Mesothelial cell of epicardium (in vitro differentiated cells): ENCODE data around the gene RPL32. TPM values are rescaled to one million over a fixed set of nuclear protein-coding genes. Genes with fewer than 3 reads are reported as not detected.
"Not testable (repeated sequence)": the region's sequence is repeated elsewhere in the genome, so short reads cannot be mapped to it uniquely, and the experiment has no call there.

Experiments used
- DNase-seq, 2 experiments: peaks; one replicate each; pipeline ENCODE4 v3.0.0; 2021; ENCODE audit warnings: low spot score in 2 of 2; ENCODE audit not compliant: unreplicated experiment in 2 of 2
- H3K27ac Mint-ChIP-seq: 2 replicates; pipeline ENCODE4 v1.8.0; 2021; ENCODE audit warnings: mixed read lengths
- H3K27me3 Mint-ChIP-seq: 2 replicates; pipeline ENCODE4 v1.8.0; 2021; ENCODE audit warnings: low read depth, mixed read lengths
- H3K36me3 Mint-ChIP-seq: 2 replicates; pipeline ENCODE4 v1.8.0; 2021; ENCODE audit warnings: mixed read lengths
- H3K4me1 Mint-ChIP-seq: 2 replicates; pipeline ENCODE4 v1.8.0; 2021; ENCODE audit warnings: mixed read lengths
- H3K4me3 Mint-ChIP-seq: 2 replicates; pipeline ENCODE4 v1.8.0; 2021; ENCODE audit warnings: mild to moderate bottlenecking, moderate library complexity, mixed read lengths
- H3K9me3 Mint-ChIP-seq: 2 replicates; pipeline ENCODE4 v1.8.0; 2021; ENCODE audit warnings: mixed read lengths
- CTCF ChIP-seq: fragments of 200-600 bp; sonication (generic); IDR thresholded peaks from one replicate; pipeline ENCODE4 v1.5.0; 2021; ENCODE audit warnings: antibody characterized with exemption; ENCODE audit not compliant: unreplicated experiment
- total RNA-seq: library from RNA; stranded (reverse); gene quantifications from 3 replicates; pipeline ENCODE4 v1.2.1, GENCODE V29; 2021

Gene RPL32
- total RNA-seq, 1 donor from 2014 or later: 1,710 TPM

- Mint-ChIP-seq H3K27ac (no peak overlapping the region), H3K27me3 (no peaks in the 10 kb centered on the region), H3K36me3 (no peaks in the 10 kb centered on the region), H3K9me3 (no peaks in the 10 kb centered on the region), H3K4me3 (no peak overlapping the region), H3K4me1 (peaks cover 1% of the 10 kb centered on the region)
- DNase-seq: no peak
- no peak for TF ChIP-seq CTCF
Measured at GRCh38 chr3:12845811-12846210, 4.4 kb upstream of the RPL32 start.

GRCh38 chr3:12842469-12842868 lies 1.1 kb upstream of the RPL32 start:
- H3K36me3 Mint-ChIP-seq: peaks cover 15% of the 10 kb centered on the region
- H3K27ac Mint-ChIP-seq: no peak overlapping the region
- H3K27me3 Mint-ChIP-seq: no peaks in the 10 kb centered on the region
- no peak for DNase-seq
- peaks cover 32% of the 10 kb centered on the region for H3K4me1 Mint-ChIP-seq
- H3K9me3 Mint-ChIP-seq: no peaks in the 10 kb centered on the region
- H3K4me3 Mint-ChIP-seq: no peak overlapping the region
- TF ChIP-seq CTCF: no peak

- no peaks in the 10 kb centered on the region for H3K9me3 Mint-ChIP-seq
- no peaks in the 10 kb centered on the region for H3K27me3 Mint-ChIP-seq
- peak overlapping the region; percentile 100 for H3K27ac Mint-ChIP-seq
- H3K36me3 Mint-ChIP-seq: peaks cover 18% of the 10 kb centered on the region
- peak overlapping the region; percentile 100 for H3K4me3 Mint-ChIP-seq
- peak; percentile 1 for TF ChIP-seq CTCF
- H3K4me1 Mint-ChIP-seq: peaks cover 37% of the 10 kb centered on the region
- DNase-seq: no peak
Measured at GRCh38 chr3:12841970-12842328, 584 bp upstream of the RPL32 start.

GRCh38 chr3:12840591-12841148 lies 695 bp downstream of the RPL32 start:
- Mint-ChIP-seq H3K36me3 (peaks cover 24% of the 10 kb centered on the region), H3K9me3 (no peaks in the 10 kb centered on the region), H3K27ac (peak overlapping the region; percentile 100), H3K4me1 (peaks cover 37% of the 10 kb centered on the region), H3K27me3 (no peaks in the 10 kb centered on the region), H3K4me3 (peak overlapping the region; percentile 100)
- no peak for TF ChIP-seq CTCF
- peak in 1 of 2 experiments; percentile 51 for DNase-seq

- Mint-ChIP-seq H3K27ac (peak overlapping the region; percentile 100), H3K4me1 (peaks cover 37% of the 10 kb centered on the region), H3K4me3 (peak overlapping the region; percentile 100), H3K36me3 (peaks cover 27% of the 10 kb centered on the region)
- H3K9me3 Mint-ChIP-seq, H3K27me3 Mint-ChIP-seq, DNase-seq: not testable (repeated sequence)
Measured at GRCh38 chr3:12840148-12840547, 1.2 kb downstream of the RPL32 start.

- Mint-ChIP-seq H3K4me3 (peak overlapping the region; percentile 100), H3K9me3 (no peaks in the 10 kb centered on the region), H3K4me1 (peaks cover 37% of the 10 kb centered on the region), H3K27ac (peak overlapping the region; percentile 100), H3K27me3 (no peaks in the 10 kb centered on the region), H3K36me3 (peaks cover 29% of the 10 kb centered on the region)
- no peak for DNase-seq
- TF ChIP-seq CTCF: no peak
Measured at GRCh38 chr3:12839156-12839946, 2.0 kb downstream of the RPL32 start.
